Measurements from ENCODE around the gene JADE1.

Gene JADE1

GRCh38 chr4:128810871-128811570, 1.5 kb downstream of the JADE1 start:
- peak; percentile 71 to 84 (median 76) for DNase-seq

- peak; percentile 62 to 79 (median 72) for DNase-seq
Observed at GRCh38 chr4:128811571-128812441, 2.3 kb downstream of the JADE1 start.

- DNase-seq = peak in 2 of 6 experiments; percentile 53 to 71
Observed at GRCh38 chr4:128812442-128813235, 3.1 kb downstream of the JADE1 start.

GRCh38 chr4:128813965-128814364, 4.5 kb downstream of the JADE1 start:
- DNase-seq = no peak

GRCh38 chr4:128818442-128818841, 8.9 kb downstream of the JADE1 start:
- no peak for DNase-seq

- no peak for DNase-seq
Observed at GRCh38 chr4:128819082-128819742, 9.7 kb downstream of the JADE1 start.

GRCh38 chr4:128820671-128821070, 11.2 kb downstream of the JADE1 start:
- no peak for DNase-seq

GRCh38 chr4:128821151-128821550, 11.7 kb downstream of the JADE1 start:
- DNase-seq = no peak

- no peak for DNase-seq
Observed at GRCh38 chr4:128823025-128823661, 13.6 kb downstream of the JADE1 start.

GRCh38 chr4:128825226-128825625, 15.7 kb downstream of the JADE1 start:
- no peak for DNase-seq

GRCh38 chr4:128827296-128827695, 17.8 kb downstream of the JADE1 start:
- no peak for DNase-seq

- DNase-seq = no peak
Observed at GRCh38 chr4:128830906-128831503, 21.5 kb downstream of the JADE1 start.

- no peak for DNase-seq
Observed at GRCh38 chr4:128831531-128832242, 22.2 kb downstream of the JADE1 start.

GRCh38 chr4:128832243-128832625, 22.7 kb downstream of the JADE1 start:
- DNase-seq = no peak

GRCh38 chr4:128835498-128836222, 26.2 kb downstream of the JADE1 start:
- no peak for DNase-seq

GRCh38 chr4:128837198-128837597, 27.7 kb downstream of the JADE1 start:
- DNase-seq = no peak

GRCh38 chr4:128837679-128838078, 28.2 kb downstream of the JADE1 start:
- DNase-seq = no peak

- DNase-seq = peak in 1 of 6 experiments; percentile 5
Observed at GRCh38 chr4:128840711-128841318, 31.3 kb downstream of the JADE1 start.

- DNase-seq = no peak
Observed at GRCh38 chr4:128841402-128841801, 31.9 kb downstream of the JADE1 start.

- DNase-seq = no peak
Observed at GRCh38 chr4:128844931-128845330, 35.4 kb downstream of the JADE1 start.

Measured in stimulated activated naive CD4-positive, alpha-beta T cell (primary cell).